ENCODE data around the gene TAMALIN.

Gene TAMALIN

DNA sequence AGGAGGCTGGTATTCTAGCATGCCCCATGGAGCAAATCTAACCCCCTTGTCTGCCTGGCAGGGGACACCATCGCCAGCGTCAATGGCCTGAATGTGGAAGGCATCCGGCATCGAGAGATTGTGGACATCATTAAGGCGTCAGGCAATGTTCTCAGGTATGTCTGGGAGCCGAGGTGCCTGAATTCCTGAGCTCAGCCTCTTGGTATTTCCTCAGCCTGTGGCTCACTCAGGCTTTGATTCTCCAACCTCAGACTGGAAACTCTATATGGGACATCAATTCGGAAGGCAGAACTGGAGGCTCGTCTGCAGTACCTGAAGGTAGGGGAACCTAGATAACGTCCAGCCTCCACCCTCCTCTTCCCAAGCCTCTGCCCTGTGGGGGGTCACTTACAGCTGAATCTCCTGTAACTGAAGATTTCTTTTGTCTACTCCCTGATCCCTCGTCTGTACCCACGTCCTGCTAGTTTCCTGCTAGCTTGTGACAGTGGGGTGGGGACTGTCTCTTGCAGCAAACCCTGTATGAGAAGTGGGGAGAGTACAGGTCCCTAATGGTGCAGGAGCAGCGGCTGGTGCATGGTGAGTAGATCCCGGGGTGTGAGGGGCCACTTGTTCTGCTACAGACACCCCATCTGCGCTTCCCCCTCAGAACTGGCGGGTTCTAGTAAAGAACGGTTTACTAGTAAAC, 7.0 kb downstream of the TAMALIN start:
- Histone ChIP-seq H3K9me3 (ENCODE audit: insufficient read depth, low read depth, low read length) (peaks cover 3% of the 10 kb centered on the region), H3K36me3 (ENCODE audit: control insufficient read depth in 1 of 2, insufficient read depth in 2 of 2, low read length in 2 of 2) (peaks cover 0 to 2% of the 10 kb centered on the region in 2 experiments), H3K4me2 (ENCODE audit: low read length) (no peak overlapping the region), H4K8ac (ENCODE audit: low read depth, low read length) (no peak overlapping the region), H4K91ac (ENCODE audit: low read depth, low read length) (no peak overlapping the region), H3K27ac (ENCODE audit: low read depth, low read length) (peak overlapping the region; percentile 9), H3K4me3 (ENCODE audit: low read depth, low read length) (no peak overlapping the region), H3K4me1 (ENCODE audit: control insufficient read depth in 1 of 2, insufficient read depth in 2 of 2, low read length in 2 of 2) (peaks cover 18 to 20% of the 10 kb centered on the region in 2 experiments), H3K14ac (ENCODE audit: low read length) (no peak overlapping the region), H3K27me3 (ENCODE audit: insufficient read depth, low read length) (no peaks in the 10 kb centered on the region), H2BK120ac (ENCODE audit: insufficient read depth, low read length, poor library complexity) (no peak overlapping the region), H3K23ac (ENCODE audit: low read length) (no peak overlapping the region), H3K9ac (ENCODE audit: low read length) (no peak overlapping the region), H3K4ac (ENCODE audit: low read depth, low read length) (no peak overlapping the region), H3K79me1 (ENCODE audit: low read length) (peaks cover 3% of the 10 kb centered on the region), H3K18ac (ENCODE audit: low read length) (no peak overlapping the region), H2AFZ (ENCODE audit: insufficient read depth, low read length, poor library complexity) (no peak overlapping the region), H2BK5ac (ENCODE audit: low read depth, low read length, poor library complexity) (no peak overlapping the region), H2AK5ac (ENCODE audit: low read length) (no peak overlapping the region), H3K79me2 (ENCODE audit: control insufficient read depth, insufficient read depth, low read length, poor library complexity) (no peaks in the 10 kb centered on the region), H4K12ac (ENCODE audit: low read depth, low read length) (no peak overlapping the region), H2BK12ac (ENCODE audit: low read length) (no peak overlapping the region)
- no CpG with 5 or more reads among the region's 16 CpGs for WGBS (ENCODE audit: extremely low coverage, insufficient coverage, insufficient read length)
- DNase-seq: no peak

DNA sequence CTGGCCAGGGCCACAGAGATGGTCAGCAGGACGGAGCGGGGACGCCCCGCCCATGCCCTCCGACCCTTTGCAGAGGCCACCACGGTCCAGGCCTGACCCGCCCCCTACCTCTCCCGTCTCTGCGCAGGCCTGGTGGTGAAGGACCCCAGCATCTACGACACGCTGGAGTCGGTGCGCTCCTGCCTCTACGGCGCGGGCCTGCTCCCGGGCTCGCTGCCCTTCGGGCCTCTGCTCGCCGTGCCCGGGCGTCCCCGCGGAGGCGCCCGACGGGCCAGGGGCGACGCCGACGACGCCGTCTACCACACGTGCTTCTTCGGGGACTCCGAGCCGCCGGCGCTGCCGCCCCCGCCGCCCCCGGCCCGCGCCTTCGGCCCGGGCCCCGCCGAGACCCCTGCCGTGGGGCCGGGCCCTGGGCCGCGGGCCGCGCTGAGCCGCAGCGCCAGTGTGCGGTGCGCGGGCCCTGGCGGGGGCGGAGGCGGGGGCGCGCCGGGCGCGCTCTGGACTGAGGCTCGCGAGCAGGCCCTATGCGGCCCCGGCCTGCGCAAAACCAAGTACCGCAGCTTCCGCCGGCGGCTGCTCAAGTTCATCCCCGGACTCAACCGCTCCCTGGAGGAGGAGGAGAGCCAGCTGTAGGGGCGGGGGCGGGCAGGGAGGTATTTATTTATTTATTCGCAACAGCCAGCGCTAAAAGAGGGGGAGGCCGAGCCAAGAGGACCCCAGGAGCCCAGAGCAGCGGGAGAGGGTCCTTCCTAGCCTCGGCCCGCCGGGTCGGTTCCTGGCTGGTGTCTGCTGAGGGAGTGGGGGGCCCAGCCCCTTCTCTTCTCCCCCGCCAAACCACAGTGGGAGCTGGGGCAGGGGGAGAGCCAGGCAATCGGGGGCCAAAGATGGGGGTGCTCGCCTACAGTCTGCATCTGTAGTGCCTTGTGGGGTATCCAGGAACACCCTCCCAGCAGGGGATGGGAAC, 8.1 kb downstream of the TAMALIN start:
- no CpG with 5 or more reads among the region's 93 CpGs for WGBS (ENCODE audit: extremely low coverage, insufficient coverage, insufficient read length)
- peaks cover 0 to 2% of the 10 kb centered on the region in 2 experiments for H3K36me3 ChIP-seq (ENCODE audit: control insufficient read depth in 1 of 2, insufficient read depth in 2 of 2, low read length in 2 of 2)
- no peaks in the 10 kb centered on the region for H3K79me2 ChIP-seq (ENCODE audit: control insufficient read depth, insufficient read depth, low read length, poor library complexity)

DNA sequence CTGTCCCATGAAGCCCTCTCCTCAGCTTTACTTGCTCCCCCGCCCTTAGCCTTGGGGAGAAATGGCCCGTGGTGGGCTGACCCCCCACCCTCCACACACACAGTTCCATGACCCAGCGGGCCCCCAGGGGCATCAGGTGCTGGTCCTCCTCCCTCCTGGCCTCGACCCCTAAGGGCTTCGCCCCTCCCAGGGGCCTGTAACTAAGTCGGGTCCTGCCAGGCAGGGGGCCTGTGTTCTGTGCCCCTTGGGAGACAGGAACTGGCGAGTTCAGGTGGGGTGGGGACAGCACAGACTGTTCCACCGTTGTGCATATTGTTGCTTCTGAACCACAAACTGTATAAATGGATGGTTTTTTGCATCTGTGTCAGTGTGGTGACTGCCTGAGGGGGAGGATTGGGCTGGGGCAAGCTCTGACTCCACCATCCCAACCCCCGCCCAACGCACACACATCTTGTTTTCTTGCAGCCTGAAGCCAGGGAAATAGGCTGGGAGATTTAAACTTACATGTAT, 8.8 kb downstream of the TAMALIN start:
- Histone ChIP-seq H3K4me2 (ENCODE audit: low read length) (no peak overlapping the region), H3K4me3 (ENCODE audit: low read depth, low read length) (no peak overlapping the region), H3K36me3 (ENCODE audit: control insufficient read depth in 1 of 2, insufficient read depth in 2 of 2, low read length in 2 of 2) (peaks cover 0 to 2% of the 10 kb centered on the region in 2 experiments), H3K79me2 (ENCODE audit: control insufficient read depth, insufficient read depth, low read length, poor library complexity) (no peaks in the 10 kb centered on the region), H4K91ac (ENCODE audit: low read depth, low read length) (no peak overlapping the region), H4K12ac (ENCODE audit: low read depth, low read length) (no peak overlapping the region), H3K9ac (ENCODE audit: low read length) (no peak overlapping the region), H2BK120ac (ENCODE audit: insufficient read depth, low read length, poor library complexity) (no peak overlapping the region), H3K4ac (ENCODE audit: low read depth, low read length) (no peak overlapping the region), H3K27me3 (ENCODE audit: insufficient read depth, low read length) (no peaks in the 10 kb centered on the region), H3K27ac (ENCODE audit: low read depth, low read length) (no peak overlapping the region), H3K9me3 (ENCODE audit: insufficient read depth, low read depth, low read length) (peaks cover 3% of the 10 kb centered on the region), H3K79me1 (ENCODE audit: low read length) (no peaks in the 10 kb centered on the region), H4K8ac (ENCODE audit: low read depth, low read length) (no peak overlapping the region), H2BK12ac (ENCODE audit: low read length) (no peak overlapping the region), H3K4me1 (ENCODE audit: control insufficient read depth in 1 of 2, insufficient read depth in 2 of 2, low read length in 2 of 2) (peaks cover 11 to 17% of the 10 kb centered on the region in 2 experiments), H2BK5ac (ENCODE audit: low read depth, low read length, poor library complexity) (no peak overlapping the region), H2AK5ac (ENCODE audit: low read length) (no peak overlapping the region), H3K14ac (ENCODE audit: low read length) (no peak overlapping the region), H3K23ac (ENCODE audit: low read length) (no peak overlapping the region), H3K18ac (ENCODE audit: low read length) (no peak overlapping the region), H2AFZ (ENCODE audit: insufficient read depth, low read length, poor library complexity) (no peak overlapping the region)
- WGBS (ENCODE audit: extremely low coverage, insufficient coverage, insufficient read length): no CpG with 5 or more reads among the region's 10 CpGs
- DNase-seq: no peak

More for the DNA sequence above, 8.1 kb downstream of the TAMALIN start:
- Histone ChIP-seq H3K18ac (ENCODE audit: low read length) (no peak overlapping the region), H3K4me1 (ENCODE audit: control insufficient read depth in 1 of 2, insufficient read depth in 2 of 2, low read length in 2 of 2) (peaks cover 17 to 20% of the 10 kb centered on the region in 2 experiments), H3K14ac (ENCODE audit: low read length) (no peak overlapping the region), H3K4ac (ENCODE audit: low read depth, low read length) (no peak overlapping the region), H4K91ac (ENCODE audit: low read depth, low read length) (no peak overlapping the region), H4K8ac (ENCODE audit: low read depth, low read length) (no peak overlapping the region), H3K27me3 (ENCODE audit: insufficient read depth, low read length) (no peaks in the 10 kb centered on the region), H3K9me3 (ENCODE audit: insufficient read depth, low read depth, low read length) (peaks cover 3% of the 10 kb centered on the region), H2AFZ (ENCODE audit: insufficient read depth, low read length, poor library complexity) (no peak overlapping the region), H3K4me2 (ENCODE audit: low read length) (peak overlapping the region; percentile 37), H2AK5ac (ENCODE audit: low read length) (no peak overlapping the region), H3K27ac (ENCODE audit: low read depth, low read length) (no peak overlapping the region), H3K9ac (ENCODE audit: low read length) (no peak overlapping the region), H2BK12ac (ENCODE audit: low read length) (no peak overlapping the region), H2BK5ac (ENCODE audit: low read depth, low read length, poor library complexity) (no peak overlapping the region), H3K23ac (ENCODE audit: low read length) (no peak overlapping the region), H2BK120ac (ENCODE audit: insufficient read depth, low read length, poor library complexity) (no peak overlapping the region), H3K79me1 (ENCODE audit: low read length) (peaks cover 1% of the 10 kb centered on the region), H4K12ac (ENCODE audit: low read depth, low read length) (no peak overlapping the region), H3K4me3 (ENCODE audit: low read depth, low read length) (peak overlapping the region; percentile 23)
- DNase-seq: no peak

DNA sequence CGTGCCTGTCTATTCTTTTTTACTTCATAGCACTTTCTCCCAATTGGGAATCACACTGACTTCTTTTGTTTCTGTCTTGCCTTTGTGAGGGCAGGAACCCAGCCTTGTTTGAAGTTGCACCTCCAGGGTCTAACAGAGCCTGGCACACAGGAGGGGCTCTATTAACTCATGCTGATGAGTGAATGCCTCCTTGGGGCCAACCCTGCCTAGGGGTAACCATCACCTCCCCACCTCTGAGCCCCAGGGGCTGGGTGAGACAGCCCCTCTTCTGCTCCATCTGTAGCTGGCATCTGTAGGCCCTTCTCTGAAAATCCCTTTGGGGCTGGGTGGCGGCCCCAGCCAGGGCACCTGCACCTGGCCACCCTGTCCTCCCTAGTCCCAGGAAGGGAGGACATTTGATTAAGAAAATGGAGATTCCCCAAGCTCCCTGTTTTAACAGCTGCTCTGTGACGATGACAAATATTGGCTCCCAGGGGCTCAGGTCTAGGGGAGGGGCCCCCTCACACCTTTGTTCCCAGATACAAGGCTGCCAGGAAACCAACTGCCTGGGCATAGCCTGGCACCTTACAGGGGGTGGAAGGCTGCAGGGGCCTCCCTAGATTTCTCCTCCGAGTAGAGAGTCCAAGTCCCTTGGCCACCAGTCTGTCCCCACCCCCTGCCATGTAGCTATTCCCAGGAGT, 11.8 kb downstream of the TAMALIN start:
- no peak overlapping the region for H3K14ac ChIP-seq (ENCODE audit: low read length)
- H2BK5ac ChIP-seq (ENCODE audit: low read depth, low read length, poor library complexity): no peak overlapping the region
- peaks cover 0 to 2% of the 10 kb centered on the region in 2 experiments for H3K36me3 ChIP-seq (ENCODE audit: control insufficient read depth in 1 of 2, insufficient read depth in 2 of 2, low read length in 2 of 2)
- H3K9ac ChIP-seq (ENCODE audit: low read length): no peak overlapping the region
- peaks cover 5% of the 10 kb centered on the region for H3K27me3 ChIP-seq (ENCODE audit: insufficient read depth, low read length)
- no peak overlapping the region for H4K8ac ChIP-seq (ENCODE audit: low read depth, low read length)
- no peaks in the 10 kb centered on the region for H3K79me2 ChIP-seq (ENCODE audit: control insufficient read depth, insufficient read depth, low read length, poor library complexity)
- no peak overlapping the region for H3K4me3 ChIP-seq (ENCODE audit: low read depth, low read length)
- no CpG with 5 or more reads among the region's 4 CpGs for WGBS (ENCODE audit: extremely low coverage, insufficient coverage, insufficient read length)
- H2AFZ ChIP-seq (ENCODE audit: insufficient read depth, low read length, poor library complexity): no peak overlapping the region
- H3K23ac ChIP-seq (ENCODE audit: low read length): no peak overlapping the region
- peaks cover 8 to 19% of the 10 kb centered on the region in 2 experiments for H3K4me1 ChIP-seq (ENCODE audit: control insufficient read depth in 1 of 2, insufficient read depth in 2 of 2, low read length in 2 of 2)
- DNase-seq: no peak
- H2AK5ac ChIP-seq (ENCODE audit: low read length): no peak overlapping the region
- H3K18ac ChIP-seq (ENCODE audit: low read length): no peak overlapping the region
- no peak overlapping the region for H4K91ac ChIP-seq (ENCODE audit: low read depth, low read length)
- no peak overlapping the region for H2BK120ac ChIP-seq (ENCODE audit: insufficient read depth, low read length, poor library complexity)
- no peak overlapping the region for H3K4ac ChIP-seq (ENCODE audit: low read depth, low read length)
- no peak overlapping the region for H2BK12ac ChIP-seq (ENCODE audit: low read length)
- no peak overlapping the region for H3K27ac ChIP-seq (ENCODE audit: low read depth, low read length)
- H3K9me3 ChIP-seq (ENCODE audit: insufficient read depth, low read depth, low read length): no peaks in the 10 kb centered on the region
- H3K79me1 ChIP-seq (ENCODE audit: low read length): no peaks in the 10 kb centered on the region
- no peak overlapping the region for H4K12ac ChIP-seq (ENCODE audit: low read depth, low read length)
- H3K4me2 ChIP-seq (ENCODE audit: low read length): no peak overlapping the region
